Osteoblast (primary cell): ENCODE measurements around the gene PRF1. TPM values are rescaled to one million over a fixed set of nuclear protein-coding genes. Genes with fewer than 3 reads are reported as not detected.

ENCODE experiments used
- DNase-seq: peaks from one replicate; pipeline ENCODE4 v3.0.0; 2011; ENCODE audit warnings: low spot score, mixed read lengths; ENCODE audit not compliant: insufficient read length; ENCODE audit errors: missing footprints
- H2AFZ ChIP-seq: 2 replicates; pipeline ENCODE4 v1.6.0; 2011; ENCODE audit warnings: mild to moderate bottlenecking, low read length
- H3K27ac ChIP-seq: 2 replicates; pipeline ENCODE4 v1.5.1; 2011; ENCODE audit warnings: mild to moderate bottlenecking, low read depth, low read length, moderate library complexity
- H3K27me3 ChIP-seq: 2 replicates; pipeline ENCODE4 v1.6.0; 2012; ENCODE audit warnings: mild to moderate bottlenecking, control low read depth, inconsistent platforms, low read length, moderate library complexity; ENCODE audit not compliant: insufficient read depth
- H3K36me3 ChIP-seq: 2 replicates; pipeline ENCODE4 v1.5.1; 2011; ENCODE audit warnings: mild to moderate bottlenecking, low read length, control low read depth, moderate library complexity; ENCODE audit not compliant: insufficient read depth
- H3K4me1 ChIP-seq: 2 replicates; pipeline ENCODE4 v1.5.1; 2011; ENCODE audit warnings: mild to moderate bottlenecking, low read length, control low read depth, moderate library complexity; ENCODE audit not compliant: insufficient read depth
- H3K4me2 ChIP-seq: 2 replicates; pipeline ENCODE4 v1.6.0; 2011; ENCODE audit warnings: mild to moderate bottlenecking, low read length; ENCODE audit not compliant: insufficient read depth
- H3K4me3 ChIP-seq: fragments of 200-600 bp; sonication (generic); 3 replicates; pipeline ENCODE4 v1.5.1; 2012; ENCODE audit warnings: mild to moderate bottlenecking, low read length, inconsistent platforms; ENCODE audit not compliant: insufficient read depth
- H3K79me2 ChIP-seq: 2 replicates; pipeline ENCODE4 v1.6.0; 2012; ENCODE audit warnings: mild to moderate bottlenecking, low read length, control low read depth, inconsistent platforms; ENCODE audit not compliant: insufficient read depth
- H3K9me3 ChIP-seq: 2 replicates; pipeline ENCODE4 v1.5.1; 2011; ENCODE audit warnings: low read depth, low read length, control low read depth
- H4K20me1 ChIP-seq: 2 replicates; pipeline ENCODE4 v1.6.0; 2012; ENCODE audit warnings: mild to moderate bottlenecking, low read length, control low read depth; ENCODE audit not compliant: insufficient read depth
- CTCF ChIP-seq: IDR thresholded peaks from 2 replicates; pipeline ENCODE4 v1.5.1; 2011; ENCODE audit warnings: mild to moderate bottlenecking, low read depth, low read length, moderate library complexity; ENCODE audit errors: extremely low read depth
- total RNA-seq: library from RNA; depleted of rRNA; stranded (reverse); fragments of >200 nt; gene quantifications from 2 replicates; pipeline ENCODE4 v1.2.3, GENCODE V29; 2012

Gene PRF1
- total RNA-seq, 1 donor, result not detected

- no peaks in the 10 kb centered on the region for H3K9me3 ChIP-seq
- no peak overlapping the region for H3K4me3 ChIP-seq
- no peaks in the 10 kb centered on the region for H4K20me1 ChIP-seq
- H3K4me1 ChIP-seq, result peaks cover 16% of the 10 kb centered on the region
- no peak overlapping the region for H3K4me2 ChIP-seq
- no peaks in the 10 kb centered on the region for H3K27me3 ChIP-seq
- no peak overlapping the region for H3K27ac ChIP-seq
- peak; percentile 91 for TF ChIP-seq CTCF
- no peaks in the 10 kb centered on the region for H3K36me3 ChIP-seq
- no peaks in the 10 kb centered on the region for H3K79me2 ChIP-seq
- H2AFZ ChIP-seq, result no peak overlapping the region
- peak; percentile 97 for DNase-seq
These were observed 52.5 kb downstream of the PRF1 start for GRCh38 chr10:70549962-70550458.

GRCh38 chr10:70549351-70549961 is 53.1 kb downstream of the PRF1 start:
- Histone ChIP-seq H3K27ac (no peak overlapping the region), H3K4me1 (peaks cover 16% of the 10 kb centered on the region), H3K79me2 (no peaks in the 10 kb centered on the region), H3K9me3 (no peaks in the 10 kb centered on the region), H3K27me3 (no peaks in the 10 kb centered on the region), H3K36me3 (no peaks in the 10 kb centered on the region), H3K4me2 (no peak overlapping the region), H2AFZ (no peak overlapping the region), H3K4me3 (no peak overlapping the region), H4K20me1 (no peaks in the 10 kb centered on the region)
- peak; percentile 9 for DNase-seq
- no peak for TF ChIP-seq CTCF

Other genes with a start within 250 kb of the PRF1 start
- gene LRRC20, start 220.1 kb downstream of the PRF1 start, total RNA-seq, result 8.3 and 9.1 TPM in 2 replicates
- gene EIF4EBP2, start 198.6 kb downstream of the PRF1 start, total RNA-seq, result 46.0 and 51.0 TPM in 2 replicates
- not detected in 2 replicates for gene NODAL, start 161.1 kb downstream of the PRF1 start, total RNA-seq
- under 0.01 and 0.29 TPM in 2 replicates for gene PALD1, start 124.0 kb downstream of the PRF1 start, total RNA-seq
- 2.4 and 2.9 TPM in 2 replicates for gene ADAMTS14, start 69.8 kb upstream of the PRF1 start, total RNA-seq
- not detected in 2 replicates for gene TBATA, start 182.6 kb upstream of the PRF1 start, total RNA-seq
- 46.6 and 47.4 TPM in 2 replicates for gene SGPL1, start 213.2 kb upstream of the PRF1 start, total RNA-seq